DMS79 treated with DMSO at 0.1 percent for 48 hours (cell line): ENCODE data around the gene MGMT.
A peak's percentile ranks its signal among the peaks of the same experiment; 100 is the strongest.

Experiments
- DNase-seq: peaks from one replicate; lab custom pipeline; 2025; lab: John Stamatoyannopoulos, UW

MGMT gene

DNA sequence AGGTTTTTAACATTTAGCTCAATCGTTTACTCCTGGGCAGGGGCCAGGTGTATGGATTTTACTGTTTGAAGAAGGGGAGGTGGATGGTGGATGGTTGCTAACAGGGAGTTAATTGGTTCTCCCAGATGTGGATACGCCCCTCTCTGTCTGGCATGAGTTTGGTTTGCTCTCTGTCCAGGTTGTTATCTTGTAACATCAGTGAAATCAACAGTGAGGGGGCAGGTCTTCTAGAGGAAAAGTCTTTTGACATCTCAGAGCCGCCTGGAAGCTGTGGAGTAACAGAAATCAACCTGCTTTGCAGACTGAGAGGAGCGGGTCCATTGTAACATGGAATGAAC, 243.4 kb downstream of the MGMT start:
- no peak for DNase-seq

DNA sequence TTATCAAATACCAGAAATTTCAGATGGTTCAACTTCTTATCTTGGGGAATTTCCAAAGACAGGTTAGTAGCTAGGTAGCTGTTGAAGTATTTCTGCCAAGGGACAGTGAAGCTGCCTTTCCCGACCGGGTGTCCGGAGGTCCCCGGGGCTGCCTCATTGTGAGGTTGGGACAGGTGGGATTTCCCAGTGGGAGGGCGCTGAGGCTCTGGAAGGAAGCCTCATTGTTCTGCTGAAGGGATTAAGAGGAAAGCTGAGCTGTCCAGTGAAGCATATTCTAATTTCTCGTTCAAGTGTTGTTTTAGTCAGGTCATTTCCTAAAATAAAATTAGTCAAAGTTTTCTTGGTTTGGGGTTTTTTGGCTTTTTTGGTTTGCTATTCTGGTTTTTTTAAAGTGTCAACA, 244.2 kb downstream of the MGMT start:
- DNase-seq, result no peak

DNA sequence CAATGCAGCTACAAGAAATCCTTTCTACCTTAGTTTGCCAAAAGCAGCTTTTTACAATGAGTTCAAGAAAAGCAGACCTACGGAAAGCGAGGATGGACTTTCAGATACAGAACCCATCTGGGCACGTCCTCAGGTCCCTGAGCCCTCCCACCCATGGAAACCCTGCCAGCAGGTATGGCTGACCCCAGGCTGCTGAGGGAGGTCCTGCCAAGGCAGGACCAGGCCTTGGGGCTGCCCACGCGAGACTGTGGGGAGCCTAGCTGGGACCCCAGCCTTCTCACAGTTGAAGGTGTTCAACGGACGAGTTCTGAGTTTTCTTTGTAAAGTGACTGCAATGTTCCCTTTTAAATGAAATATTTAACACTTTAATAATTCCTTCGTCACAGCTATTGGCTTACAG, 245.0 kb downstream of the MGMT start:
- DNase-seq, result no peak

DNA sequence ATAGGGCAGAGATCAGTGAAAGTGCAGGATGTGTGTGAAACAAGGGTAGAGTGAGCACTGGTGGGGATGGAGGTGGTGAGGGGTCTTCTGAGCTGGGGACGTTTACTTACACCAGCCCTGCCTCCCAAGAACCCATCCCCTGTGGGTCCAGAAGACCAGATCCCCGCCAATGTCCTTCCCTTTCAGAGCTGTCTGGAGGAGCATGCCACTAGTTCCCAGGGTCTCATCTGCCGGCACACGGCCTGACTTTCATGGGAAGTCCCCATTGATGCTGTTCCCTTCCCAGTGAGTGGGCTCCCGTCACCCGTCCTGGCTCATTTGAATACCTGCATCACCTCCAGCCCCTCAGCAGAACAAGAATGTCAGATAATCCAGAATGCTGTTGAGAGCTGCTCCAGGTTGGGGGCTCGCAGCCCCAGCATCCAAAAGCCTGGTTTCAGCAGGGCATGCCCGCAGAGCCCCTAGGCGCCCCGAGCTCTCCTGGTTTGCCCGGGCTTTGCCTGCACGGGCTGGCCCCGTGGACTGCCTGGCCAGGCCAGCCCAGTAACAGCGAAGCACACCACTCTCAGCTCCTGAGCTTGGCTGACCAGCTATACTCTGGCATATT, 246.7 kb downstream of the MGMT start:
- no peak for DNase-seq

DNA sequence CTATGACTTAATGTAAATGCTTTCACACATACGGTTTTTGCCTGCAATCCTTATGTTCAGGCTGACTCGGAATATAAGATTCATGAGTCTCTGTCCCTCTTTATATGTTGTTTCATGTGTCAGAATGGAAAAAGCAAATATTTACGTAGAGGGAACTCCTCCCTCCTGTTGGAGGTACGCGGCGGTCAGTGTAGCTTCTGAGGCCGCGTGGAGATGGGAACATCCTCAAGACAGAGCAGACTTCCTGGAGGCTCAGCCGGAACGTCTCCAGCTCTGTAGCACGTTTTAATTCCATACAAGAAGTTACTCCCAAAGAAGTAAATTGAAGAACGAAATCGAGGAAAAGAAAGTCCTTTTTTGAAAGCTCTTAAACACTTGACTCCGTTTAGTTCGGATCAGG, 248.8 kb downstream of the MGMT start:
- DNase-seq, result no peak

DNA sequence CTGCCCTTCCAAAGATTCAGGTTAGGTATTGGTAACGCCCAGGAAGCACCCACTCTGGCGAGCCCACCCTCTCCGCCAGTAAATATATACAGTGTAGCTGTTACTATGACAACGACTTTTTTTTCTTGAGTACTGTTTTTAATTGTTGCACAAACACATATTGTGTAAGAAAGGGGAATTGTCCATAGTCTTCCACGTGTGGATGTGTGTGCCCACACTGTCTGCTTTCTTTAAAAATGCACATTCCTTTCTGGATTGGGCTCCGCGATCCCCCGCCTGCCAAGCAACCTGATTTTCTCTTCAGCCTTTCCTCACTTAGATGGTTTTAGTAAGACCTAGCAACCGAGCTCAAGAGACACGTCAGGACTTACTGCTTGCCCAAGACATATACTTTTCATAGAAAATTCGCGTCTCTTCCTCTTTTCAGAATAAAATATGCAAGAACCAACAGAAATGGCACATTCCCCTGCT, 249.2 kb downstream of the MGMT start:
- DNase-seq, result no peak

DNA sequence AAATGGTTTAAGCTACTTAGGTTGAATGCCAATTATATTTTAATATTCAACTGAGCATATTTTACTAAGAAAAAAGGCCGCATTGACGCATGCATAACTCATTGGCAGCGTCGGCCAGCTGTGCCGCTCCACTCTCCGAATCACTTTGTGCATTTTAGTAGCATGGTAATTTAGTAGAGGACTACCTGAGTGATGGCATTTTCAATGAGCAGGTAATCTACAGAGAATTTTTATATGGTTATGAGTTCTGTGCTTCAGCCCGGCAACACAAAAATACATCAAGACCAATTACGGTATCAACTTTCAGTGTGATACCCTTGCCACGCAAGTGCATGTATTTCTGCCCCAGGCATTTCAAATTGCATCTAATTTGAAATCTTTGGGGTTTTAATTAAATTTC, 249.8 kb downstream of the MGMT start:
- no peak for DNase-seq

DNA sequence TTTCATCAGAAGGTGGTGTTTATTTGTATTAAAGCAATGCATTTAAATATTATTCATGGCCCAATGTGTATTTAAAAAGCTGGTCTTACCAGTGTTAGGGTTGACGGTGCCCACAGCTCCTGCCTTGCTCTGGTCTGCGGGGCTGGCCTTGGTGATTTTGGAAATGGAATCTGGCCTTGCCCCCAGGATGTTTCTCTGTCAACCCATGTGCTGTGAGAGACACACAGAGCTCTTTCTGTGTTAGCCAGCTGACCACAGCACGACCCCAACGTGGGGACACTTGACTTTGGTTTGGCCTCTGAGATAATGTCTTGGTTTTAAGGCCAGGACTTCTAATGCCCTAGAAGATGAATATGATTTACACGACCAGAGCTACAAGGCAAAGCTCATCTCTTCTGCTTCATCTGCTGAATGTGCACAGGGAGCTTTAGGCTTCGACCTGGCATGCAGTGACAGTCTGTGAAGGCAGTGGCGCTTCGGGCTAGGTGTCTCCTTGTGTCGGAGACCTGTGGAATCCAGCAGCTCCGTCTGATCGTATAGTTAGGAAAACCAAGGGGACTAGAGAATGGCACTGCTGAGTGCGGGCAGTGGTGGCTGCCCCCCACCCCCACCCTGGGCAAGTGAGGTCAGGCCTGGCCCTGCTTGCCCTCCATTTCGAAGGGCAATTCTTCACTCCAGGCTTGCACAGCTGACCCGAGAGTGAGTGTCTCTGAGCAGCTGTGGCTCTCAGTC, 250.9 kb downstream of the MGMT start:
- no peak for DNase-seq

DNA sequence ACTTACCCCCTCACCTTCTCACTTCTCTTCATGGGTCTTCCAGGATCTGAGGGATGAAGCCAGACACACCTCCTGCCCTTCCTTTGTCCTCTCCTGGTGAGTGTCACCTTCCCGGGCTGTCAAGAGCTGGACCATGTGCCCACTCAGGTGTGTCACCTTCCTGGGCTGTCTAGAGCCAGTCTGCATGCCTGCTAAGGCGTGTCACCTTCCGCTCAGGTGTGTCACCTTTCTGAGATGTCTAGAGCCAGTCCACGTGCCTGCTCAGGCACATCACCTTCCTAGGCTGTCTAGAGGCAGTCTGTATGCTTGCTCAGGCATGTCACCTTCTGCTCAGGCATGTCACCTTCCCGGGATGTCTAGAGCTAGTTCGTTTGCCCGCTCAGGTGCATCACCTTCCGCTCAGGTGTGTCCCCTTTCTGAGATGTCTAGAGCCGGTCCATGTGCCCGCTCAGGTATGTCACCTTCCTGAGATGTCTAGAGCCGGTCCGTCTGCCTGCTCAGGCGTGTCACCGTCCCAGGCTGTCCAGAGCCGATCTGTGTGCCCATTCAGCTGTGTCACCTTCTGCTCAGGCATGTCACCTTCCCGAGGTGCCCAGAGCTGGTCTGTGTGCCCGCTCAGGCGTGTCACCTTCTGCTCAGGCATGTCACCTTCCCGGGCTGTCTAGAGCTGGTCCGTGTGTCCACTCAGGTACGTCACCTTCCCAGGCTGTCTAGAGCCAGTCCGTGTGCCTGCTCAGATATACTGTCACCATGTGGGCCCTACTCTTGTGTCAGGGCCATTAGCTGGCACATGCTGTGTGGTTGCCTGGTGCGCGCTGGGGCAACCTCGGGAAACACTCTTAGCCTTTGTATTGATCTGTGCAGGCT, 251.7 kb downstream of the MGMT start:
- peak; percentile 2 for DNase-seq

DNA sequence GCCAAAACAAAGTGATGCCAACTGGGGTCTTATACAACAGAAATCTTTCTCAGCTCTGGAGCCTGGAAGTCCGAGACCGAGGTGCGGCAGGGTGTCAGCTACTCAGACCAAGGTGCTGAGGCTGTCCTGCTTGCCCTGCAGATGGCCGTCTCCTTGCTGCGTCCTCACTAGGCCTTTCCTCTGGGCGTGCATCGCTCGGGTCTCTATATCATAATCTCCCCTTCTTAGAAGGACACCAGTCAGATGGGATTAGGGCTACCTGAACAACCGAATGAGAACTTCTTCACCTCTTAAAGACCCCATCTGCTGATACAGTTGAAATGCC, 252.3 kb downstream of the MGMT start:
- DNase-seq, result no peak

DNA sequence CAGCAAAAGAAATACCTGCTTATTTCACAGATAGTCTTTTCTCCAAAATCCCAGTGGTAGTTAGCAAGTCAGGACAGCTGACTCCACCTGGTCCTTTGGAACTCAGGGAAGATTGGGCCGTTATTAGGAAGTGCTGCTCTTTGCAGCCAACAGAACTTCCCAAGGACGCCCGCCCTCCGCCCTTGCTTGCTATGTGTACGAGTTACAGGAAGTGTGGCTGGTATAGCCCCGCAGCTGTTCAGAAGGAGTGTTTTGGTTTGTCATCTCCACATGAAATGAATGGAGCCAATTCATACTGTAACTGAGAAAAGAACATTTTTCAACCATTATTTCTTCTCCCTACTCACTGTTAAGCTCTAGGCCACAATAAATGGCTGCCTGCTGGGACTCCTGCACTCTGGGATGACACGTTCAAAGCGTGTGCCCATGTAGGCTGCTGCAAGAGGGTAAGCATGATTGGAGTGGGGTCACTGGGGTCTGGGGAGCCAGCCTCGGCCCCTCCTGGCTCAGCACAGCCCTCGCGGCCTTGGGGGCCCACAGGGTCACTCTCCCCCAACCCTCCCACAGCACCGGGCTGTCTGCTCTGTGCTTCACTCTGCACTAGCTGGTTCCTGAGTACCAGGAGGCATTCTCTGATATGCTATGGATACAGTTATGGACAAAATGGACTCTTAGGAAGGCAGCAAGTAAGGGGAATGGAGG, 253.0 kb downstream of the MGMT start:
- DNase-seq, result no peak

DNA sequence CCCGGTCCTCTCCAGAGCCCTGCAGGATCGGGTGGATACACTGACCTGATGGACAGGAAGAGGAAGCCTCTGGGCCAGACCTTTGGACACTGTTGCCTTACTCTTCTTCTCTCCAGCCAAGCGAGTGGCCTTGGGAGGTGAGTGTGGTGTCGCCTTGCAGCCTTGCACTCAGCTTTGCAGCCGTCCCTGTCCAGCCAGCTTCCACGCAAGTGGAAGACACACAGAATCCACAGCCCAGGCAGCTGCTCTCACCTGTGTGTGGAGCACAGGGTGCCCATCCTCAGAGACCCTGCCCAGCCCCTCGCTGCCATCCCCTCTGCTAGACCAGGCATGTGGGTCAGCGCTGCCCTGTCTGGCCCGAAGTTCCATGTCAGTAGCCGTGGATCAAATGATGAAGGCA, 258.0 kb downstream of the MGMT start:
- no peak for DNase-seq

DNA sequence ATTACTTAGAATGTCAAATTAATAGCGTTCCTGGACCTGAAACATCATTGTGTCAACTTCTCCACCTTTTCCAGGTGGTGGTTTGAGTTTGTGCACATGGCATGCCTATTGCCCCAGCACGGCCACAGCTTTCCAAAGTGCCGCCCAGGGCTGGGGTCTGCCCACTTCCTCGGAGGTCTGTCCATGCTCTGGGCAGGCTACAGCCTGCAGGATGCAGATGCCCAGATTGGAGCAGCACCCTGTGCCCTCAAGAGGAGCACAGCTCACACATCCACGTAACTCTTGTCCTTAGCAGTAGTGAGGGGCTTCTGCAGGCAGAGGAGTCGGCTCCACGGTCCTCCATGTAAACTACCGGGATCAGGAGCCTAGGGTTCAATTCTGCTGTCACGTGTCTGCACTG, 258.4 kb downstream of the MGMT start:
- DNase-seq, result no peak

DNA sequence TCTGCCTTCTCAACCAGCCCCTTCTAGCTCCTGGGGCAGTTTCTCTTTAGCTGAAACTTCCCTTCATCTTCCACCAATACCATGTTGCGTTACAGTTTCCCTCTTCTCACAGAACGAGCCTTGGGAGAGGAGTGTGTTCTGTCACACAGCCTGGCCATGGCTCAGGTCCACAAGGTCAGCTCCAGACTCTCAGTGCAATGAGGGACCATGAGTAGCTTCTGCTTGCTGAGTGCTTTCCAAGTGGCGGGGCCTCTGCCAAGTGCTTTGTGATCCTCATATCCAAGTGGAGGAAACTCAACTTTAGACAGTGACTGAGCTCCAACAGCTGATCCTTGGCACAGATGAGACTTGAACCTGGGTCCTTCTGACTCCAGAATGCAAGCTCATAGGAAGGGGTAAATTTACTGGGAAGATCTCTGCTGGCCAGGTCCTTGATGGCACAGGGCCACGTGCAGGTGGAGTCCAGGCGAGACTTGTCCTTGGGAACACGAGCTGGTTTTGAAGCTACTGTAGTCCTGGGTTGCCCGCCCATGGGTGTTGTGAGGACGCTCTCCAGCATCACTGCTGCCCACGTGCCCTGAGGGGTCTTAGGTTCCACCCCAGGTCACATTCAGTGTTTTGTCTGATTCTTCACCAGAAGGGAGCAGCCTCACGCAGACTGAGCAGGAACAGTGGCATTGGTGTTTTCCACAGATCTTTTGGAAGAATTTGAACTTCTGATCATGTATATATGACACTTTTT, 259.0 kb downstream of the MGMT start:
- DNase-seq, result no peak

DNA sequence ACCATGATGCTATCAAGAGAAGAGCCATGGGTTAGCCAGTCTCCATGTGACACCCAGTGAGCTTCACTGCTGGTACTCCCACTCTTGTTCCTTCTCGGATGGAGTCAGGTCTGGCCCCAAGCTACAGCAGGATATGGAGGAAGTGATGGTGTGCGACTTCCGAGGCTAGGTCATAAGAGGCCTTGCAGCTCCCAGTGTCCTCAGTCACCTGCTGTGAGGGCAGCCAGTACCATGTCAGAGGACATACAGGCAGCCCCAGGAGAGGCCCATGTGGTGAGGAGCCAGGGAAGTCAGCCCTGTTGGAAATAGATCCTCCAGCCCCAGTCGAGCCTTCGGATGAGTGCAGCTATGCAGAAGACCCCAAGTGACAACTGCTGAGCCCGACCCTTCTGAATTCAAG, 260.0 kb downstream of the MGMT start:
- DNase-seq, result no peak

DNA sequence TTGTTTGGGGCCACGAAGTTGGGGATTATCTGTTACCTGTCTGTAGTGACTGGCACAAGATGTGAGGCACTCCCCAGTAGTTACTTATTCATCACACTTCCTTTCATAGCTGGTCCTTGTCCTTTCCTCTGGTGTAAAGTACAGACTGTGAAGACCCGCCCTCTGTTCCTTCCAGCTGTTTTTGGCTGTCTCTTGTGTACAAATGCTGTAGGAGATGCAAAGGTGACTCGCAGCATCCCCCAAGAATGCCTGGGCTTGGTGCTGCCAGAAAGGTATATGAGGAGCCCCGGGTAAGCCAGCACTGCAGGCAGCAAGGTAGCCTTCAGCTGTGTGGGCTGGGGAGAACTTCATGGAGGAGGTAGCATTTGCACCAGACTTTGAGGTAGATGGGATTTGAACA, 260.5 kb downstream of the MGMT start:
- DNase-seq, result no peak

DNA sequence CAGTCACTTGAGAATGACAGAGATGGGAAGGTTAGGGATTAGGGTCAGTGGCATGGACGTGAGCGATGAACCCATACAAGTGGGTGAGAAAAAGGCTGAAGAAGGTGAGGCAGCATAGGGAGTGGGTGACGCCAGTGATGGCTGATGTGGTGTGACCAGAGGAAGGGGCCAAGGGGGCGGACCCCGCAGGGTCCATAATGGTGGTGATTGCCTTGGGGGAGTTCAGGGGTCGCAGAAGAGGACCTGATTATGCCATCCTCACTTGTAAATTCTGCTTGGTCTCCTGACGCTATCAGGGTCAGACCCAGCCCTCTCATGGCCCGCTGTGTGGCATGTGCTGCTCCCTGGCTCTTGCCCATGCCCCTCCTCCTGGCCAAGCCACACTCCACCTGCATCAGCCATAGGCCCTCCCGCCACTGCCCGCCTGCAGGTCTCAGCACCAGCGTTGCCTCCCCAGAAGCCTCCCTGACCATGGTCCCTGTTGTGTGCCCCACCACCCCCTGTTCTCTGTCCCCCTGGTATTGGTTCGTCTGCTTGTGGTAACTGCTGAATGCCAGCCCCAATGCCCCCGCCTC, 261.3 kb downstream of the MGMT start:
- DNase-seq, result no peak

DNA sequence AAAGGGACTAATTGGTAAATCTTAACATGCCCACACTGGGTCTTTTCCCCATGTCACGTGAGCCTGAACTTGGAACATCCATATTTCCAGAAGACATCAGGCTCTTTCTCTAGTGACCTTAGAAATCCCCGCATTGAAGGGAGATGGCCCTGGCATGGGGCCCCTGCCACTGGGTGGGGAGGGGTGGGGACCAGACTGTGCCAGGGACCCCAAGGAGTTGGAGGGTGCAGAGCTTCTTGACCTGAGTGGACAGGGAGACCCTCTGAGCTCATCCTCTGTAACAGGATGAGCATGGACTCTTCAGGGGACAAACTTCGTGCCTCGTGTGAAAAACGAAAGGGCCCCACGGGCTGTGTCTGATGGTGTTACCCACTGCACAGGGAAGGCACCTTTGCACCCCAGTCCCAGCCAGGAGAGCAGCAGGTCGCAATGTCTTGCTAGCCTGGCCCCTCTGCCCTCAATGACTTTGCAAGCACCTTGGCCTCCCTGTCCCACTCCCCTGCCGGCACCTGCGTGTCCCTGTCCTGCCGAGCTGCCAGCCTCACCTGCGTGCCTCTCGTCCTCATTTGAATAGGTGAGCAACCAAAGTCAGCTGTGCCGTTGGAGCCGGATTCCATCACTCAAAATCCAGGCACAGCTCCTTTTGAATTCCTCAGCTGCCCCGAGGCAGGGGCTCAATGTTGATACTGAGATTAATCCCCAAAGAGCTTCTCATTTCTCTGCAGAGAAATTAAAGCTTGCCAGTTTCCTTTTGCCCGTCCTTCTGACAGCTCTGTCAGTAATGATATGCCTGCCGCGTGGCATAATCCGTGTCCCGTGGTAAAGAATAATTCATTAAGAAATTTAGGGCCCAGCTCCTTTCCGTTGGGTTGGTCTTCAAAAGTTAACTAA, 262.1 kb downstream of the MGMT start:
- DNase-seq, result no peak

DNA sequence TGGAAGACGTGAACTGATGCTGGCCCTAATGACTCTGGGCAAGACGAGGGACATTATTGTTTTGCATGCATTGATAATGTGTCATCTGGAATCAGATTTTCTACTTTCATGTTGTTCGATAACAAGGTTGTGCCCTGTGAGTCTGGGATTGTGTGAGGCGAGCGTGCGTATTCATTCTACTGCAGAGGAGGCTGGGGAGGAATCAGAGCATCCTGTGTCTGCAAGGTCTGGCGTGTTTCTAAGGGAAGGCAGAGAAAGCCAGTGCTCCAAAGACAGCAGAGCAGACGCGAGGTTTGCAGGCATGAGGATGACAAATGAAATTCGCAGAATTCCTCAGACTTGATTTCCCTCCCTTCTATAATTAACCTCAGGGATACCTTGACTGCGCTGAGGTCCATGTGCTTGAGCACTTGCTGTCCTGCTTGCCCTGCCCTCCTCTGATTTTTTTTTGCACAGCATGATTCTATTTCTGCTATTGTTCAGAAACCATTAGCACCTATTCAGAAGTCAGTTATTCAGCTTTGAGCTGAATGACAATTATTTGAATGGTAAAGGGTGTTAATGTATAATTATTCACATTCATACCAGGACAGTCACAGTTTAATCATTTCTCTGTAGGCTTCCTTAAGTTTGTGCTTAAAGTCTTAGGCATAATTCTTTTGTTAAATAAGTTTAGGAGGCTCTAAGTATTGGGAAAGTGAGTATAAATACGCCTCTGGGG, 263.4 kb downstream of the MGMT start:
- DNase-seq, result no peak

DNA sequence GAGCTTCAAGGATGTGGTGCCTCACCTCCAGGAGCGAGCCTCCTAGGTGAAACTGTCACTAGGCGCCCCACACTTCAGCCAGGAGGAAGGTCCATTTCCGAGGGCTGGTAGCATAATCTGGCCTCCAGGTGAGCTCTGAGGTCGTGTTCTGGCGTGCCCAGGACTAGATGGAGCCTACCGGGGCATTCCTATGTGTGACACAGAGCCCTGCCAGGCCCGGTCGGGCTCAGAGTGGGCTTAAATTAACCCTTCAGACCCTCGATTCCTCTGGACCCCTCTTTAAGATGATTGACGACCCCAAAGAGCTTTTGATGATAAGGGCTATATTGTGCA, 263.9 kb downstream of the MGMT start:
- DNase-seq, result no peak
